Transverse colon (tissue), 4 donors: ENCODE measurements around the gene BRIP1. TPM values are rescaled to one million over a fixed set of nuclear protein-coding genes. Genes with fewer than 3 reads are reported as not detected.

Experiments
- DNase-seq: peaks from one replicate; pipeline ENCODE4 v3.0.0-alpha.2; 2019
- H3K27ac ChIP-seq, 4 donors: fragments of 200-600 bp; sonication (generic); 2 replicates each; pipeline ENCODE4 v1.5.1; 2016 to 2018; ENCODE audit warnings: inconsistent platforms in 4 of 4
- H3K27me3 ChIP-seq: fragments of 200-600 bp; sonication (generic); 2 replicates; pipeline ENCODE4 v1.5.1; 2017; ENCODE audit warnings: inconsistent platforms
- H3K36me3 ChIP-seq, 4 donors: fragments of 200-600 bp; sonication (generic); 2 replicates each; pipeline ENCODE4 v1.5.1; 2017 to 2019; ENCODE audit warnings: inconsistent platforms in 4 of 4
- H3K4me1 ChIP-seq, 4 donors: fragments of 200-600 bp; sonication (generic); 2 replicates each; pipeline ENCODE4 v1.5.1; 2017 to 2020; ENCODE audit warnings: inconsistent platforms in 4 of 4
- H3K4me3 ChIP-seq, 4 donors: fragments of 200-600 bp; sonication (generic); 1 replicate in 1 of 4; 2 replicates in 3 of 4; pipeline versions ENCODE4 v1.5.1 to v1.6.1; 2017 to 2019; ENCODE audit warnings: inconsistent platforms in 4 of 4
- H3K9me3 ChIP-seq, 2 donors: fragments of 200-600 bp; sonication (generic); 2 replicates each; pipeline ENCODE4 v1.5.1; 2017 to 2019; ENCODE audit warnings: inconsistent platforms in 2 of 2
- CTCF ChIP-seq, 5 experiments: fragments of 200-600 bp in 3 of 5; fragments of 450-650 bp in 2 of 5; sonication (generic) in 3 of 5; IDR thresholded peaks; 1 replicate in 2 of 5; 2 replicates in 3 of 5; pipeline ENCODE4 v1.5.1; 2016 to 2017; ENCODE audit warnings: antibody characterized with exemption in 5 of 5, inconsistent platforms in 3 of 5, mild to moderate bottlenecking in 2 of 5, moderate library complexity in 1 of 5
- EP300 ChIP-seq: sonication (generic); formaldehyde crosslinking; IDR thresholded peaks from one replicate; pipeline ENCODE4 v1.6.1; 2017; ENCODE audit warnings: antibody characterized with exemption, low read depth
- POLR2A ChIP-seq: fragments of 450-650 bp; IDR thresholded peaks from one replicate; pipeline ENCODE4 v1.6.1; 2016; ENCODE audit warnings: antibody characterized with exemption, mild to moderate bottlenecking, moderate library complexity
- POLR2AphosphoS5 ChIP-seq, 3 donors: sonication (generic); formaldehyde crosslinking; IDR thresholded peaks; one replicate each; pipeline ENCODE4 v1.6.1; 2016; ENCODE audit warnings: antibody characterized with exemption in 3 of 3
- WGBS, 2 donors: methylation state at CpG; one replicate each; pipeline ENCODE4 v1.1.5; 2018; ENCODE audit warnings: low coverage in 1 of 2; 5-methylcytosine and 5-hydroxymethylcytosine counted together
- in situ Hi-C, 4 donors: fragments of 200-750 bp; cut with MboI; loops; one replicate each; pipeline versions ENCODE4 v1.15.0 to v1.15.1; 2017; ENCODE audit warnings: low sequenced_read_pairs in 3 of 4, low pct_ligation_motif_present in 1 of 4, low pct_unique_long_range_greater_than_20kb in 1 of 4
- intact Hi-C: fragments of 100-400 bp; cut with DNase I; formaldehyde crosslinking; loops from one replicate; pipeline ENCODE4 v1.15.1; 2023; ENCODE audit warnings: low total_unique reads
- total RNA-seq, 4 donors: library from RNA; depleted of rRNA; stranded (reverse); fragments of >200 nt; gene quantifications; one replicate each; pipeline ENCODE4 v1.1.0, GENCODE V29; 2016

The BRIP1 gene
- total RNA-seq, 4 donors from 2014 or later: 0.80 to 1.9 (median 1.2) TPM

- H3K27me3 ChIP-seq: no peaks in the 10 kb centered on the region
- no peaks in the 10 kb centered on the region for H3K36me3 ChIP-seq
- TF ChIP-seq EP300 (no peak), POLR2A (no peak), POLR2AphosphoS5 (IDR thresholded peaks at IDR 0.05) (no peak), CTCF (IDR thresholded peaks at IDR 0.05) (no peak)
- H3K9me3 ChIP-seq: no peaks in the 10 kb centered on the region
- no peak overlapping the region for H3K4me3 ChIP-seq
- H3K27ac ChIP-seq: no peak overlapping the region
- in situ Hi-C loops: loop anchor here (5.0 to 25.0 kb wide), 6 partner anchors 102 to 427 kb away; no protein-coding TSS in a partner anchor
- intact Hi-C loops: no loop called here
- WGBS, 2 donors: 98 to 100% methylated on average over 1 of the region's 1 CpG
- H3K4me1 ChIP-seq: no peaks in the 10 kb centered on the region
- no peak for DNase-seq
Observed at GRCh38 chr17:61839300-61839786, 24.0 kb downstream of the BRIP1 start.

GRCh38 chr17:61837175-61838051, 25.9 kb downstream of the BRIP1 start:
- Histone ChIP-seq H3K9me3 (no peaks in the 10 kb centered on the region), H3K27ac (no peak overlapping the region), H3K4me3 (no peak overlapping the region), H3K27me3 (no peaks in the 10 kb centered on the region), H3K36me3 (no peaks in the 10 kb centered on the region), H3K4me1 (no peaks in the 10 kb centered on the region)
- in situ Hi-C loops (loop anchor here (5.0 to 25.0 kb wide), 6 partner anchors 100 to 425 kb away; no protein-coding TSS in a partner anchor), intact Hi-C loops (no loop called here)
- WGBS, 2 donors: 46 to 55% methylated on average over 4 of the region's 4 CpGs
- peak; percentile 60 for DNase-seq
- TF ChIP-seq POLR2A: no peak
- TF ChIP-seq POLR2AphosphoS5 (IDR thresholded peaks at IDR 0.05): no peak
- TF ChIP-seq CTCF (IDR thresholded peaks at IDR 0.05): peak; percentile 55 to 73 (median 68)
- no peak for TF ChIP-seq EP300

- Histone ChIP-seq H3K9me3 (no peaks in the 10 kb centered on the region), H3K27me3 (no peaks in the 10 kb centered on the region), H3K4me3 (no peak overlapping the region), H3K36me3 (no peaks in the 10 kb centered on the region), H3K27ac (no peak overlapping the region), H3K4me1 (no peaks in the 10 kb centered on the region)
- intact Hi-C loops: no loop called here
- no peak for TF ChIP-seq POLR2AphosphoS5 (IDR thresholded peaks at IDR 0.05)
- TF ChIP-seq POLR2A: no peak
- TF ChIP-seq CTCF (IDR thresholded peaks at IDR 0.05): no peak
- TF ChIP-seq EP300: no peak
- DNase-seq: no peak
- in situ Hi-C loops: loop anchor here (5.0 to 25.0 kb wide), 6 partner anchors 99 to 424 kb away; no protein-coding TSS in a partner anchor
- 73 to 83% methylated on average over 3 of the region's 3 CpGs for WGBS, 2 donors
Observed at GRCh38 chr17:61836266-61837174, 26.8 kb downstream of the BRIP1 start.

- Histone ChIP-seq H3K27ac (no peak overlapping the region), H3K4me3 (no peak overlapping the region), H3K27me3 (no peaks in the 10 kb centered on the region), H3K36me3 (no peaks in the 10 kb centered on the region), H3K4me1 (no peaks in the 10 kb centered on the region), H3K9me3 (no peaks in the 10 kb centered on the region)
- WGBS, 2 donors: 83 to 94% methylated on average over 1 of the region's 1 CpG
- no peak for DNase-seq
- no peak for TF ChIP-seq POLR2AphosphoS5 (IDR thresholded peaks at IDR 0.05)
- intact Hi-C loops: no loop called here
- in situ Hi-C loops: loop anchor here (5.0 to 25.0 kb wide), 6 partner anchors 98 to 423 kb away; no protein-coding TSS in a partner anchor
Observed at GRCh38 chr17:61835606-61836005, 27.7 kb downstream of the BRIP1 start.
